Measurements from ENCODE around the gene ENO3. TPM values are rescaled to one million over a fixed set of nuclear protein-coding genes. Genes with fewer than 3 reads are reported as not detected.
A peak's percentile ranks its signal among the peaks of the same experiment; 100 is the strongest.
"Not testable (repeated sequence)": the region's sequence is repeated elsewhere in the genome, so short reads cannot be mapped to it uniquely, and the experiment has no call there.

ENO3 gene
- 10 to 100 TPM in 2 of 4 donors, 1 to 10 TPM in 2; 7.5 to 15.3 (median 10.2) TPM for total RNA-seq

- no peak for TF ChIP-seq POLR2A (IDR thresholded peaks at IDR 0.05)
- WGBS, 2 donors, result 39 to 40% methylated on average over 7 of the region's 7 CpGs
- H3K27me3 ChIP-seq, result no peaks in the 10 kb centered on the region
- H3K36me3 ChIP-seq, result peaks cover 0 to 9% (median 0%) of the 10 kb centered on the region in 3 donors
- DNase-seq (ENCODE audit: low spot score in 2 of 2), result no peak
- peak within 1 kb of the TSS; percentile 94 to 98 (median 96) for H3K27ac ChIP-seq
- no peaks in the 10 kb centered on the region for H3K9me3 ChIP-seq
- peaks cover 0 to 35% (median 22%) of the 10 kb centered on the region in 4 donors for H3K4me1 ChIP-seq
- peak within 1 kb of the TSS; percentile 85 to 99 (median 95) for H3K4me3 ChIP-seq
Measured at GRCh38 chr17:4950746-4951204, at the start of gene ENO3. Gene ENO3, plus strand, starts transcription at chr17:4951119. Its CDS starts 711 bp downstream, at chr17:4951830.

GRCh38 chr17:4901648-4902344, 49.1 kb upstream of the ENO3 start:
- H3K4me1 ChIP-seq, result peaks cover 0 to 53% (median 22%) of the 10 kb centered on the region in 4 donors
- H3K4me3 ChIP-seq, result peak overlapping the region in 2 of 4 donors; percentile 7 to 54
- TF ChIP-seq CTCF (IDR thresholded peaks at IDR 0.05), result no peak
- TF ChIP-seq POLR2A (IDR thresholded peaks at IDR 0.05), result peak in 1 of 2 donors; percentile 48
- TF ChIP-seq EP300 (IDR thresholded peaks at IDR 0.05), result peak in 1 of 2 donors; percentile 43
- peaks cover 0 to 19% of the 10 kb centered on the region in 2 donors for H3K27me3 ChIP-seq
- no peaks in the 10 kb centered on the region for H3K9me3 ChIP-seq
- H3K27ac ChIP-seq, result peak overlapping the region; percentile 10 to 75 (median 46)
- peaks cover 0 to 9% (median 0%) of the 10 kb centered on the region in 3 donors for H3K36me3 ChIP-seq
- peak; percentile 35 to 36 for DNase-seq (ENCODE audit: low spot score in 2 of 2)
- 40 to 61% methylated on average over 14 to 39 of the region's 48 CpGs for WGBS, 2 donors

DNA sequence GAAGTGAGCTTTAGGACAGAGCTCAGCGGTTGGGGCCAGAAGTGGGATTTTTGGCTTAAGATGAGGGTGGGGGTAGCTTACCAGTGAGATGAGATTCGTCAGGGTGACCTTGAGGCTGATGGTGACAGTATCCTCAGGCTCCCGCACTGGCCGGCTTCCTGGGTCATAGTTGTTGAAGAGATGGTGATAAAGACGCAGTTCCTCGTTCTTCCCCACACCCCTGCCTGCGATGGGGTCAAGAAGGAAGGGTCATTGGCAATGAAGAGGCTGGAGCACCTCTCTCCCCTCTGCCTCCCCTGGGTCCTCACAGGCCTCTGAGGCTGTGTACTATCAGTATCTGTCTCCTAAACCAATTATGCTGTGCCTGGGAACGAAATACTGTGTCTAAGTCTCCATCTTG, 48.4 kb upstream of the ENO3 start:
- Histone ChIP-seq H3K4me1 (peaks cover 0 to 53% (median 22%) of the 10 kb centered on the region in 4 donors), H3K4me3 (no peak overlapping the region), H3K9me3 (no peaks in the 10 kb centered on the region), H3K27me3 (peaks cover 0 to 19% of the 10 kb centered on the region in 2 donors), H3K36me3 (peaks cover 0 to 2% (median 0%) of the 10 kb centered on the region in 3 donors), H3K27ac (peak overlapping the region; percentile 10 to 75 (median 46))
- TF ChIP-seq EP300 (IDR thresholded peaks at IDR 0.05) (no peak), POLR2A (IDR thresholded peaks at IDR 0.05) (no peak), CTCF (IDR thresholded peaks at IDR 0.05) (no peak)
- 63 to 74% methylated on average over 8 of the region's 8 CpGs for WGBS, 2 donors
- no peak for DNase-seq (ENCODE audit: low spot score in 2 of 2)

- TF ChIP-seq POLR2A (IDR thresholded peaks at IDR 0.05), result no peak
- TF ChIP-seq EP300 (IDR thresholded peaks at IDR 0.05), result peak in 1 of 2 donors; percentile 11
- peak; percentile 72 to 83 (median 76) for TF ChIP-seq CTCF (IDR thresholded peaks at IDR 0.05)
- Histone ChIP-seq H3K9me3 (no peaks in the 10 kb centered on the region), H3K36me3 (no peaks in the 10 kb centered on the region), H3K4me3 (peak within 1 kb of the TSS in 2 of 4 donors; percentile 7 to 54), H3K27ac (peak within 1 kb of the TSS; percentile 10 to 75 (median 46)), H3K4me1 (peaks cover 0 to 54% (median 22%) of the 10 kb centered on the region in 4 donors), H3K27me3 (peaks cover 0 to 19% of the 10 kb centered on the region in 2 donors)
- WGBS, 2 donors, result 18 to 26% methylated on average over 10 of the region's 10 CpGs
- peak; percentile 80 to 96 for DNase-seq (ENCODE audit: low spot score in 2 of 2)
Measured at GRCh38 chr17:4903051-4903818, 47.7 kb upstream of the ENO3 start, which contains the start of gene CHRNE. Gene CHRNE, minus strand, starts transcription at chr17:4903098. Its CDS starts 35 bp downstream, at chr17:4903063.

- peaks cover 0 to 36% (median 16%) of the 10 kb centered on the region in 4 donors for H3K4me1 ChIP-seq
- H3K27me3 ChIP-seq; DNase-seq (ENCODE audit: low spot score in 2 of 2); H3K4me3 ChIP-seq; H3K36me3 ChIP-seq; H3K9me3 ChIP-seq; H3K27ac ChIP-seq: not testable (repeated sequence)
Measured at GRCh38 chr17:4906642-4907041, 44.3 kb upstream of the ENO3 start.

Data from tibial nerve (tissue), 4 donors.